ENCODE measurements around the gene ZNF407.

ZNF407 gene

DNA sequence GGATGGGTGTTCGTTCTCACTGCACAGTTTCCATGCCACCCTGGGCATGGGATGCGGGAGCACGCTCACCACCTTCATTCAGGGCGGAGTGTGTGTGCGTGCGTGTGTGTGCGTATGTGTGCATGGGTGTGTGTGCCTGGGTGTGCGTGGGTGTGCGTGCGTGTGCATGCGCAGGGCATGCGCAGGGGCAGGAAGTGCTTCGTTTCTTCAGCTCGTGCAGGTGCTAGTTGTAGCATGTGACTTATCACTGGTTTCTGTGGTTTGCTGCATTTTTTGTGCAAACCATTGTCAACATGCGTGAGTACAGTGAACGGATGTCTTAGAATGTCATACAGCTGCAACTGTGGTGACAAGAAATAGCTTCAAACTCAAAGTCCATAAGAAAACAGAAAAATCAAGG is 431.8 kb downstream of the ZNF407 start:
- Histone ChIP-seq H3K4me3 (ENCODE audit: low read length) (no peak overlapping the region), H3K9ac (ENCODE audit: low read length) (no peak overlapping the region), H3K9me3 (ENCODE audit: control insufficient read depth, low read length) (no peaks in the 10 kb centered on the region), H3K36me3 (ENCODE audit: control insufficient read depth, insufficient read depth, low read length, severe bottlenecking) (no peaks in the 10 kb centered on the region), H3K4me1 (ENCODE audit: control insufficient read depth, insufficient read depth, low read length) (peaks cover 4% of the 10 kb centered on the region), H3K27me3 (replicated peaks; ENCODE audit: control insufficient read depth, insufficient read depth, low read length) (no peaks in the 10 kb centered on the region)
- no peak for DNase-seq (ENCODE audit: low read depth)

DNA sequence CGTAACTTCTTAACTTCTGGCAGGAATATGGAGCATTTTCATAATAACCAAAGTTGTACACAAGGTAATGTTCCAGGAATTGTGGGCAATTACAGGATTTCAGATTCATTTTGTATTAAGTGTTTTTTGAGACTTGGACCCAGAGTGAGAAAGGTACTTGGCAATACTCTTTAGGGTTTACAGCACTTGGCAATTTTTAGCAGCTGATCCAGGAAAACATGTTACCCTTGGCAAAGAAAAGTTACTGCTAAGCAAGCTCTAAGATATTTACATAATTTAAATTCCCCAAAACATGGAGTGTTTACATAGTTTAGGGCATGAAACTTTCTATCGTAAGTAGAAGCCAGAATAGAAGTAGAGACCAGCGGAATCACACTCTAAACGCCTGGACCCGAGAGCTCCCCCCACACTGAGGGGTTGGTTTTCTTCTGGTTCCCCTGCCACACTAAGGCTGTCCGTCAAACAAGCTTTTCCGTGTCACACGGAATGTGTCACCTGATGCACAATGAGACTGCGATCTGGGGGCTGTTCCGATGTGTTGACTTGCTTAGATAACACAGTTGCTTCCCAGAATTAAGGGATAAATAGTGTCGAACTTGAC is 434.1 kb downstream of the ZNF407 start:
- no peaks in the 10 kb centered on the region for H3K27me3 ChIP-seq (replicated peaks; ENCODE audit: control insufficient read depth, insufficient read depth, low read length)
- no peaks in the 10 kb centered on the region for H3K36me3 ChIP-seq (ENCODE audit: control insufficient read depth, insufficient read depth, low read length, severe bottlenecking)
- no peaks in the 10 kb centered on the region for H3K9me3 ChIP-seq (ENCODE audit: control insufficient read depth, low read length)
- no peak overlapping the region for H3K4me3 ChIP-seq (ENCODE audit: low read length)
- peak; percentile 4 for DNase-seq (ENCODE audit: low read depth)
- no peaks in the 10 kb centered on the region for H3K4me1 ChIP-seq (ENCODE audit: control insufficient read depth, insufficient read depth, low read length)
- no peak overlapping the region for H3K9ac ChIP-seq (ENCODE audit: low read length)

DNA sequence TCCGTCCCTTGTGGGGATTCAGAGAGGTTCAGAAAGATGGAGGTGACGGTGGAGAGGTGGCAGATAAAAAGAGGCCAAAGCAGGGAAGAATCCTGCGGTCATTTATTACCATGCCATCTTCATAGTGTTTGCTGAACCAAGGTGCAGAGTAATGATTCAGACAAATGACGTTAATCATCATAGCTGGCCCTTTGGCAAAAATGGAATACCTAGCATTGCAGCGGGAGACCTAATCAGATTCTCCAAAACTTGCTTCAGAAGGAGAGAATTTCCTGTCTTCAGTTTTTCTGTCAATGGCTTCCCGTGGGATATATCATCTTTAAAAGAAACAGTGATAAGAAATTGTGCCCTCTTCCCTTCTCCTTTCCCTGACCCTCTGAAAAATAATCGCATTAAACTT is 435.8 kb downstream of the ZNF407 start:
- H3K27me3 ChIP-seq (replicated peaks; ENCODE audit: control insufficient read depth, insufficient read depth, low read length): no peaks in the 10 kb centered on the region
- H3K4me1 ChIP-seq (ENCODE audit: control insufficient read depth, insufficient read depth, low read length): no peaks in the 10 kb centered on the region
- H3K9me3 ChIP-seq (ENCODE audit: control insufficient read depth, low read length): no peaks in the 10 kb centered on the region
- no peaks in the 10 kb centered on the region for H3K36me3 ChIP-seq (ENCODE audit: control insufficient read depth, insufficient read depth, low read length, severe bottlenecking)
- no peak for DNase-seq (ENCODE audit: low read depth)
- H3K9ac ChIP-seq (ENCODE audit: low read length): no peak overlapping the region
- H3K4me3 ChIP-seq (ENCODE audit: low read length): no peak overlapping the region

DNA sequence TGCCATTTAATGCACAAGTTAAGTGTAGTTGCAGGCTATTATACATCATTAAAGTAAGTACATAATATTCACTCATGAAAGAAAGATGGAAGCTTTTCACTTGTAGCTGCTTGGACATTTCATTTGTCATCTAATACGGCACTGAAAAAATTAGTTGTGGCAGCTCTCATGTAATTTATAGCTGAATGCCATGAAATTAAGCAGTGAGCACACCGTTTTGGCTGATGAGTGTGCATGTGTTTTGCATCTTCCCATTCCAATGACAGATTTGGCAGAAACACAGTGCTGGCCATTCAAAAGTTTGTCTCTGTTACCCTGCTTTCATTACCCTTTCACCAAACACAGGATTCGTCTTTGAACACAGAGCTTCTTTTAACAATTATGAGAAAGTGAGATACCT is 437.3 kb downstream of the ZNF407 start:
- no peak for DNase-seq (ENCODE audit: low read depth)
- H3K9me3 ChIP-seq (ENCODE audit: control insufficient read depth, low read length): no peaks in the 10 kb centered on the region
- no peaks in the 10 kb centered on the region for H3K36me3 ChIP-seq (ENCODE audit: control insufficient read depth, insufficient read depth, low read length, severe bottlenecking)
- no peak overlapping the region for H3K4me3 ChIP-seq (ENCODE audit: low read length)
- no peaks in the 10 kb centered on the region for H3K4me1 ChIP-seq (ENCODE audit: control insufficient read depth, insufficient read depth, low read length)
- no peak overlapping the region for H3K9ac ChIP-seq (ENCODE audit: low read length)
- H3K27me3 ChIP-seq (replicated peaks; ENCODE audit: control insufficient read depth, insufficient read depth, low read length): no peaks in the 10 kb centered on the region

DNA sequence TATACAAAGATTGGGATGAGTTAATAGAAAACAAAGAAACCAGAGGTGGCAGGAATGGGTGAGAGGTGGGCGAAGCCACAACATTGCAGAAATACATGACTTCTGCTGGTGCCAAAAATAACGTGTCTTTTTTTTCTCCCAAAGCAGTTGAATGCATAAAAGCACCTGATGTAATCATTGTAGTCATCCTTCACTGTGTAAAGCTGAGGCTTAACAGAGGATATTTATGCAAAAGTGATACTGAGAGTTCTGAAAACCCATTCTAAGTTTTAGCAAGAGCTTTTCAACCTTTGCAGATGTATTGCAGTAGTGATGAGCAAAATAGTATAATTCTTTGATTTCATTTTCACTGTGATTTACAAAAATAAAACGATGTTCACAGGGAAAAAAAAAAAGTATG is 438.3 kb downstream of the ZNF407 start:
- no peak for DNase-seq (ENCODE audit: low read depth)
- Histone ChIP-seq H3K36me3 (ENCODE audit: control insufficient read depth, insufficient read depth, low read length, severe bottlenecking) (no peaks in the 10 kb centered on the region), H3K4me3 (ENCODE audit: low read length) (no peak overlapping the region), H3K9ac (ENCODE audit: low read length) (no peak overlapping the region), H3K4me1 (ENCODE audit: control insufficient read depth, insufficient read depth, low read length) (no peaks in the 10 kb centered on the region), H3K27me3 (replicated peaks; ENCODE audit: control insufficient read depth, insufficient read depth, low read length) (no peaks in the 10 kb centered on the region), H3K9me3 (ENCODE audit: control insufficient read depth, low read length) (no peaks in the 10 kb centered on the region)

DNA sequence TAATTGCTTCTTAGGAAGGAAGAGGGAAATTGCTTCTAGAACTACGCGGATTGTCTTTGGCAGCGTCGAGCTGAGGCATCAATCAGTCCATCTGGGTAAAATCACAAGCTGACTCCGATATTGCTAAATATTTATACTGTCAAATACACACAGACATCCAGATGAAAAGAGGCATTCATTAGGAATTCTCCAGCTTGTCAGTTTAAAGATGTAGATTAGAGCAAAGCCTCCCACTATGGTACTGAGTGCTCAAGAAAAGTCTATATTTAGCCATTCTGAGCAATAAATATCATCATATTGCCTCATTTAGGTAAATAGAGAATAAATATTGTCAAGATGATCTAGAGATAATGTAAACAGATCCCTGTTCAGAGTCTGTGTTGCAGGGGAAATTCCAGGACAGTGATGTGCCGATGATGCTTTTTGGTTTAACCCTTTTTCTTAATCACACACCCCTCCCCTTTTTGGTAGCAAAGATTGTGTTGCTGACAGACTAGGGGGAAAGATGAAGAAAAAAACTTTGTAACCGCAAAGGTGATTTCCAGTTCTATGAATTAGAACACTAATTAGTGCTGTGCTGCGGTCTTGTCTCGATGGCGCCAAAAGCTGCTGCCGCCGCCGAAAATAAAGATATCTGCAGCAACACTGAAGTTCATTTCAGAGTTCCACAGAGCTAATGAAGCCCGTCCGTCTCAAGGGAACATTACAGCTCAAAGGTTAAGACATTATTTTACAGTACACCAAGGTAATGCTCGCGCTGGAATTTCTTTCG is 439.4 kb downstream of the ZNF407 start:
- H3K27me3 ChIP-seq (replicated peaks; ENCODE audit: control insufficient read depth, insufficient read depth, low read length): no peaks in the 10 kb centered on the region
- no peaks in the 10 kb centered on the region for H3K9me3 ChIP-seq (ENCODE audit: control insufficient read depth, low read length)
- no peak for DNase-seq (ENCODE audit: low read depth)
- no peaks in the 10 kb centered on the region for H3K36me3 ChIP-seq (ENCODE audit: control insufficient read depth, insufficient read depth, low read length, severe bottlenecking)
- H3K9ac ChIP-seq (ENCODE audit: low read length): no peak overlapping the region
- no peaks in the 10 kb centered on the region for H3K4me1 ChIP-seq (ENCODE audit: control insufficient read depth, insufficient read depth, low read length)
- H3K4me3 ChIP-seq (ENCODE audit: low read length): no peak overlapping the region

DNA sequence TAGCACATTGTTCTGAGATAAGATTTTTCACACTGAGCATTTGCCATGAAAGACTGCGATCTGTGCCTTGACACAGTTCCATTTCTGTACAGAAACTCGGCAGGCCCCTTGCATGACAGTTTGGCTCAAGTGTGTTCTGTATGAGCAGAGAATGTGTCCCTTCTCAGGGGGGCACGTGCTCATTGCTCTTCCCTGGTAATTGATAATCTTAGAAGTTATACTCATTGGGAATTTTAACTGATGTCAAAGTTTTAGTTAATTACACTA is 440.0 kb downstream of the ZNF407 start:
- Histone ChIP-seq H3K9me3 (ENCODE audit: control insufficient read depth, low read length) (no peaks in the 10 kb centered on the region), H3K4me1 (ENCODE audit: control insufficient read depth, insufficient read depth, low read length) (no peaks in the 10 kb centered on the region), H3K4me3 (ENCODE audit: low read length) (no peak overlapping the region), H3K27me3 (replicated peaks; ENCODE audit: control insufficient read depth, insufficient read depth, low read length) (no peaks in the 10 kb centered on the region), H3K36me3 (ENCODE audit: control insufficient read depth, insufficient read depth, low read length, severe bottlenecking) (no peaks in the 10 kb centered on the region), H3K9ac (ENCODE audit: low read length) (no peak overlapping the region)
- no peak for DNase-seq (ENCODE audit: low read depth)

DNA sequence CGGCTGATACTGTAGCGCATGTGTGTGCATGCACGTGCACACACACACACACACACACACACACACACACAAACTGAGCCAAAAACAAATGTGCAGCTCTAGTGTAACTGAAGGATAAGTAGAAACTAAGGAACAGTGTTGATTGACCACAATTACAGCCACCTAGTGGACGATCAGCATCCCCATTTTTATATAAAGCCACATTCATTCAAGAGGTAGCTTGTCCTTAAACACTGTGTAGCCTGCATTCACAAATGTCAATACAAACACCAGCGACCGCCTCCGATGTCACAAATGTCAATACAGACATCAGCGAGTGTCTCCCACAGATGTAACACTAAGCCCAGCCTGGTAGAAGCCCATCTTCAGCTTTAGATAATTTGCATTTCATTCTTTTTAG is 443.9 kb downstream of the ZNF407 start:
- Histone ChIP-seq H3K36me3 (ENCODE audit: control insufficient read depth, insufficient read depth, low read length, severe bottlenecking) (no peaks in the 10 kb centered on the region), H3K4me1 (ENCODE audit: control insufficient read depth, insufficient read depth, low read length) (no peaks in the 10 kb centered on the region), H3K9ac (ENCODE audit: low read length) (no peak overlapping the region), H3K4me3 (ENCODE audit: low read length) (no peak overlapping the region), H3K27me3 (replicated peaks; ENCODE audit: control insufficient read depth, insufficient read depth, low read length) (no peaks in the 10 kb centered on the region), H3K9me3 (ENCODE audit: control insufficient read depth, low read length) (no peaks in the 10 kb centered on the region)
- DNase-seq (ENCODE audit: low read depth): peak; percentile 29

DNA sequence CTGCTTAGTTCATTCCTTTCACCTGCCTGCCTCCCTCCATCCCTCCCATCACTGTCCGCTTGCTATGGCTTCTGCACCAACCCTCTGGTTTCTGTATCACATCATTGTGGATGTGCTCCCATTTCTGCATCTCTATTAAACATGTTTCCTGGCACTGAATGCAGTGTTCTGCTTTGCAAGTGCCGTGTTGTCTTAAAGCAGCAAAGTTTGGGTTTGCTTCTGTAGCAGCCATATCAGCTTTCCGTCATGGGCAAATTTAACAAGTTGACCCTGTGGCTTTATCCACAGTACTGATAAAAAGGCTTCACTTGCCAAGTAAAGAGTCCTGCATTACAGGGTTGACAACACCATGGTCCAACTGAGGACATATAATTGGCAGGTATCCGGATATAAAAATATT is 445.8 kb downstream of the ZNF407 start:
- Histone ChIP-seq H3K36me3 (ENCODE audit: control insufficient read depth, insufficient read depth, low read length, severe bottlenecking) (no peaks in the 10 kb centered on the region), H3K27me3 (replicated peaks; ENCODE audit: control insufficient read depth, insufficient read depth, low read length) (no peaks in the 10 kb centered on the region), H3K9me3 (ENCODE audit: control insufficient read depth, low read length) (no peaks in the 10 kb centered on the region), H3K4me1 (ENCODE audit: control insufficient read depth, insufficient read depth, low read length) (no peaks in the 10 kb centered on the region), H3K4me3 (ENCODE audit: low read length) (no peak overlapping the region), H3K9ac (ENCODE audit: low read length) (no peak overlapping the region)
- DNase-seq (ENCODE audit: low read depth): no peak

DNA sequence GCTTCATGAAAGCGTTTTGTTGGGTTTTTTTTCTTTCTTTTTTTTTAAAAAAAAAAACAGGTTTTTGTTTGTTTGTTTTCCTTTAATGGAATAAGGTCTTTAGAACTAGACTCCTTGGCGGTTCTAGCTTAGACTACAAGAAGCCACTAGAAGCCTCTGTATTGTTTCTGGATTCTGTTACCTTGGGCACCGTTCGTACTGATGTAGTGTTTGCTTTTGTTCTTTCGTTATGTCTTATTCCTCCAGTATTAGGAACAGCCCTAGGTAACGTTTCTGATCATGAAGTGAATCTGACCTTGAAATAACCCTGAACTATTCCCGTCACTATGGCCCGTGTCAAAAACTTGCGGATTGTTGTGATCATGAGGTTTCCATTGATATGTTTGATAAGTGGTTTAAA is 446.6 kb downstream of the ZNF407 start:
- DNase-seq (ENCODE audit: low read depth): no peak
- H3K9ac ChIP-seq (ENCODE audit: low read length): no peak overlapping the region
- H3K27me3 ChIP-seq (replicated peaks; ENCODE audit: control insufficient read depth, insufficient read depth, low read length): no peaks in the 10 kb centered on the region
- H3K9me3 ChIP-seq (ENCODE audit: control insufficient read depth, low read length): no peaks in the 10 kb centered on the region
- H3K36me3 ChIP-seq (ENCODE audit: control insufficient read depth, insufficient read depth, low read length, severe bottlenecking): no peaks in the 10 kb centered on the region
- no peaks in the 10 kb centered on the region for H3K4me1 ChIP-seq (ENCODE audit: control insufficient read depth, insufficient read depth, low read length)
- no peak overlapping the region for H3K4me3 ChIP-seq (ENCODE audit: low read length)

DNA sequence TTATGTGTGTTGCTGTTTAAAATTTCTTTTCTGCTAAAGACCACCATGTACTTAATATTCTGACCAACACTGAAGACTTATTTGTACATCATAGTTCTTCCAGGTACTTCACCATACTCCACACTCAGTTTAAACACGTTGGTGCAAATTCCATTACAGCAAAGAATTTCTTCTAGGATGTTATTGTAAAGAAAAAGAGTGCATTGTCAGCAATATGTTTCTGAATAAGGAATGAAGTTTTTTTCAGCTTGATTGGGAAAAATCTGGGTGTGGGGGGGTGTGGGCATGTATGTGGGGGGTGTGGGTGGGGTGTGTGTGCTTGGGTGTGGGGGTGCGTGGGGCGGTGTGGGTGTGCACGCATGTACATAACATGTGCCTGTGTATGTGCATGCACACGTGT is 447.1 kb downstream of the ZNF407 start:
- H3K9me3 ChIP-seq (ENCODE audit: control insufficient read depth, low read length): no peaks in the 10 kb centered on the region
- no peaks in the 10 kb centered on the region for H3K36me3 ChIP-seq (ENCODE audit: control insufficient read depth, insufficient read depth, low read length, severe bottlenecking)
- no peaks in the 10 kb centered on the region for H3K27me3 ChIP-seq (replicated peaks; ENCODE audit: control insufficient read depth, insufficient read depth, low read length)
- DNase-seq (ENCODE audit: low read depth): no peak
- H3K4me1 ChIP-seq (ENCODE audit: control insufficient read depth, insufficient read depth, low read length): no peaks in the 10 kb centered on the region
- no peak overlapping the region for H3K4me3 ChIP-seq (ENCODE audit: low read length)
- H3K9ac ChIP-seq (ENCODE audit: low read length): no peak overlapping the region

DNA sequence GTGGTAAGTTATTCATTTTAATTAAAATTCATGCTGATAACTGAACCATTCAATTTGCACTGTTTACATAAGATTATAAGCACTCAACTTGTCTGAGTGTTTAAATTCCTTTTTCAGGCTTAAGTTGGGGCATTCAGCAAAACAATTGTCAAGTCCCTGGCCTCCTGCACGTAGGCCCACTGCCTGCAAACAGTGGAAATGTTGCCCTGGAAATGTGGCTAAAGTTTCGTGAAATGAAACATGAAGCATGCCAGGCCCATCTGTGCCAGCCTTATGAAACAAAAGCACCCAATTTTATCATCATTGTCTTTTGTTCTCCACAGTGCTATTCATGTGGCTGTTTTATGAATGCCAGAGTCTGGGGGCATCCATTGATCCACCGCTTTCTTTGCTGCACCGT is 447.6 kb downstream of the ZNF407 start:
- Histone ChIP-seq H3K9me3 (ENCODE audit: control insufficient read depth, low read length) (no peaks in the 10 kb centered on the region), H3K27me3 (replicated peaks; ENCODE audit: control insufficient read depth, insufficient read depth, low read length) (no peaks in the 10 kb centered on the region), H3K4me1 (ENCODE audit: control insufficient read depth, insufficient read depth, low read length) (no peaks in the 10 kb centered on the region), H3K9ac (ENCODE audit: low read length) (no peak overlapping the region), H3K36me3 (ENCODE audit: control insufficient read depth, insufficient read depth, low read length, severe bottlenecking) (no peaks in the 10 kb centered on the region), H3K4me3 (ENCODE audit: low read length) (no peak overlapping the region)
- DNase-seq (ENCODE audit: low read depth): no peak
